ENCODE data around the gene PINLYP.
A peak's percentile ranks its signal among the peaks of the same experiment; 100 is the strongest.

PINLYP gene

DNA sequence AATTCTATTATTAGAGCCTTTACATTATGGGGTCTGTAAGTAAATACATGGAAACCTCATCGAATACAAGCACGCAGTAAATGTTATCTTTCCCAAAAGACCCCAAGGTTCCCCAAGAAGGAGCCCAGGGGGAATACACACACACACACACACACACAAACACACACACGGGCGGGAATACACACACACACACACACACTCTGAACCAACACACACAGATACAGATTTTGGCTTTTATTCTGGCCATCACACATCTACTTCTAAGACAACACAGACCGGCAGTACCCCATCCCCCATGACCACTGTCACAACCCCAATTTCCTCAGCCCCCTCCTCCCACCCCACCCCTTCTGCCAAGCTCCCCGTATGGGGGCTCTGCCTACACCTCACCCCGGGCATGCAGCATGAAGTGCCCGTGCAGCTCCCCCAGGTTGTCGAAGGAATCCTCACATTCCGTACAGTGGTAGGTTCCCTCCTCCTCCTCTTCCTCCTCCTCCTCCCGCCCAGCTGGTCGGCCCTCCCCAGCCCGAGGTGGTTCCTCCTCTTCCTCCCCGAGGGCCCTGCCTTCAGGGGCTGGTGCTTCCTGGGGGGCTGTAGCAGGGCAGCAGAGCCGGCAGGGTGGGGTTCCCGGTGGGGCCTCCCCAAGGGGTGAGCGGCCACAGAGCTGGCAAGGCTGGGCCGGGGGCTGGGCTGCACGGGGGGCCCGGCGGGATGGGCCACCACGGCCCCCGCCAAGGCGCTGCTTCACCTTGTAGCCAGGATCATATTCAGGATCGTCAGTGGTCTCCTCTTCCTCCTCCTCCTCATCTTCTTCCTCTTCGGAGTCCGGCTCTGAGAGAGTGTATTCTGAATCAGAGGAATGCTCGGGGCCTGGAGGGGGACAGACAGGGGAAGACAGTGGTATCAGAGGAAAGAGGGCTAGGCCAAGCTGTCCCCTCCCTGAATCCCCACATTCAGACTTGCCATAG is 31.9 kb downstream of the PINLYP start:
- no peak for DNase-seq

- DNase-seq, result no peak
Observed at GRCh38 chr19:43609872-43610271, 34.3 kb downstream of the PINLYP start.

- no peak for DNase-seq
Observed at GRCh38 chr19:43610493-43610892, 34.9 kb downstream of the PINLYP start.

- no peak for DNase-seq
Observed at GRCh38 chr19:43611788-43612187, 36.2 kb downstream of the PINLYP start, which contains the start of gene SRRM5. TSS of gene SRRM5 (plus strand) at chr19:43612088. CDS start at chr19:43612122, 34 bp downstream.

- DNase-seq, result no peak
Observed at GRCh38 chr19:43612374-43612773, 36.8 kb downstream of the PINLYP start.

GRCh38 chr19:43616306-43616705 is 40.7 kb downstream of the PINLYP start:
- no peak for DNase-seq

DNA sequence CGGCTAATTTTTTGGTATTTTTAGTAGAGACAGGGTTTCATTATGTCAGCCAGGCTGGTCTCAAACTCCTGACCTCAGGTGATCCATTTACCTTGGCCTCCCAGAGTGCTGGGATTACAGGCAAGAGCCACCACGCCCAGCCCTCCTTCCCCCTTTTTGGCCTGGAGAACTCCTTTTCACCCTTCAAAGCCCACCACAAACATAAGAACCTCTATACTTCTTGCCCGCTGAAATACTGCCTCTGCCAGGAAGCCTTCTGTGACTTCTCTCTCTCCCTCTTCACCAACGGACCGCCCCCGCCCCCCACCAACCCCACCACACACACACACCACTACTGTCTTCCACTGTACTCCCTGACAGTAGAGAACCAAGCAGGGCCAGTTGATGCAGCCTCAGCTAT is 41.4 kb downstream of the PINLYP start:
- DNase-seq, result no peak

- no peak for DNase-seq
Observed at GRCh38 chr19:43618921-43619261, 43.3 kb downstream of the PINLYP start.

- peak; percentile 83 for DNase-seq
Observed at GRCh38 chr19:43619262-43620060, 43.9 kb downstream of the PINLYP start, which contains the start of gene ZNF428. TSS of gene ZNF428 (minus strand) at chr19:43619629. CDS start at chr19:43614304, 5,325 bp downstream.

DNA sequence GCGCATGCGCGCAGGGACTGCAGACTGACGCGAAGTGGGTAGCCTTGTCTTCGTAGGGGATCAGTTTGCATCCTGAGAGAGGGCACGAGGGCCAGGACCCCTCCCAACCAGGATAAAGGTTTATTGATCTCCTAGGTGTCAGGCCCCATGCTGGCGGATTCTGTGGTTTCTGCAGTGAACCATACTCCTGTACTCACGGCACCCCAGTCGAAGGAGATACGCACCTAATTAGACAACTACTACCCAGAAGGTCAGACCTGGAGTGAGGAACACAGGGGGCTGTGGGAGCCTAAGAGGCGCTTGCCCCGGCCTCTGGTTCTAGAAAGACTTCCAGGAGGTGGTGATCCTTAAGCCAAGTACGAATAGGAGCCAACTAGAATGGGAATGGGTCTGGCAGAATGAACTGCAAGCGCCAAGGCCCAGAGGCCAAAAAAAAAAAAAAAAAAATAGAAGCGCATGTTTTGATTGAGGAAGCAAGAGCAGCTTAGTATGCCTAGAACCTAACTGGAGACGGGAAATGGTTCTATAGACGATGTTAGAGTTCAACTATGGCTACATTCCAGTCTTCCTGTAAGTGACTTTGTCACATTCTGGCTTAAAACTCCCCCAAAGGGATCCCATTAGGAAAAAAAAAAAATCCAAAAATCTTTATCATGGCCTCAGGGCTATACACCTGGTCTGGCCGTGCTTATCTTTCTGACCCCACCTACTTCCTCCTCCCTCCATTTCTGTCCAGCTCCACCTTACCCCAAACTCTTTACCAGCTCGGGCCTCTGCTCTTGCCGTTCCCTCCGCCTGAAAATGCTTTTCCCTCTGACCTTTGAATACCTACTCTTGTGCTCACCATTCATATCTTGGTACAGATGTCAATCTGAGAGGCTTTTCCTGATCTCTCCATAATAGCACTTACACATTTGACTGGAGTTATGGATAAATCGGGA is 44.7 kb downstream of the PINLYP start:
- no peak for DNase-seq

DNA sequence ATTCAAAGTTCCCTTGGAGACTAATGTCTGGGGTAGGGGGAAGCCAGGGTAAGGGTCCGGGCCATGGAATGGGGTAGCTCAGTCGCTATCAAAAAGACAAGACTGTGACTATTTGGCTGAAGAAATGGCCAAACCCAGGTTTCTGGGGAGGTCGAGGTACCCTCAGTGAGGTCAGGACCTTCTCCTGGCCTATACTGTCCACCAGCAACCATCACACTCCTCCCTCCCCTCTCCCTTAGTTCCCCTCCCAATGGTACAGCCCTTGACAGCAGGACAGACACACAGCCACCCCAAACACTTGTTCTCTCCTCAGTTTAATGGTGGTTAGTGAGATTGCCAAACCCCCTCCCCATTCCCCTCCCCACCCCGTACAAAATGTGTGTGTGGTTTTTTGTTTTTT is 46.5 kb downstream of the PINLYP start:
- DNase-seq, result no peak

DNA sequence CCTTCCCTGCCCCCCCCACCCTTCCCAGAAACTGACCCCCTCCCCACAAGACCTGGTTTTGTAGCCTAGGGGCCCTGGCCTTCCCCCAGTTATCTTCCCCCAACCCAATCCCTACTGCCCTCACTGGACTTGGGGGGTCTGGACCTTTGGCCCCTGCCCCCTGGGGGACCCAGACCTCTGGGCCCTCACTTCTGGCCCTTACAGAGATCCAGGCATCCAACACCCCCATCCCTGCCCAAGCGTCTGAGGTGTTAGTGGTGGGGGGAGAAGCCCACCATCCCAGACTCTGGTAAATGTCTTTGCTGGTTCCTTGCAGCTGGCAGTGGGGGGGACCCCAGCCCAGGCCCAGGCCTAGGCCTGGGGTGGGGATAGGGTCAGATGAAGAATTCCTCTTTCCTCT is 47.4 kb downstream of the PINLYP start:
- no peak for DNase-seq

GRCh38 chr19:43623889-43624670 is 48.5 kb downstream of the PINLYP start:
- DNase-seq, result no peak

GRCh38 chr19:43624933-43625332 is 49.3 kb downstream of the PINLYP start:
- no peak for DNase-seq

DNA sequence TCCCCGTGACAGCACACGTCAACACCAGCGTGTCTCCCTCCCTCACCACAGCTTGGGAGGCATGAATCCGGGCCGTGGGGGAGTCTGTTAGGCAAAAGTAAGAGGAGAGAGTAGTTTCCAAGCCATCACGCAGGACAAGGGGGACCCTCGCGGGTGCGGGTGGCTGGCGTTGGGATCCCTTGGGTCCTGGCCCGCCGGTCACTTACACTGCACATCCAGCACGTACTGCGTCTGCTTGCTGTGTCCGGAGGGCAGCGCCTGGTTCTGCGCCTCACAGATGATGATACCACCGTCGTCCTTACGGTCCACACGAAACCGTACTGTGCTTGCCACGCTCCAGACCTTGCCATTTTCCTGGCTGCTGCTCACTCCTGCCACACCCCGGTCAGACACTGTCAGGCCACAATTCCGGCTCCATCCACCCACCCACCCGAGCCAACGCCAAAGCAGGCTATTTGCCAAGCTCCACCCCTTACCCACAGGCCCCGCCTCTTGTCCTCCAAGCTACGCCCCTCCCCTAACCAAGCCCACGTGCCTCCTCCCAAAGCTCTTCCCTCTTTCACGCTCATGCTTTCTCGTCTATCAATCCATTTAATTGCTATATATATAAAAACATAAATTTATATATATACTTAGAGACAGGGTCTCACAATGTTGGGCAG is 50.4 kb downstream of the PINLYP start:
- no peak for DNase-seq

DNA sequence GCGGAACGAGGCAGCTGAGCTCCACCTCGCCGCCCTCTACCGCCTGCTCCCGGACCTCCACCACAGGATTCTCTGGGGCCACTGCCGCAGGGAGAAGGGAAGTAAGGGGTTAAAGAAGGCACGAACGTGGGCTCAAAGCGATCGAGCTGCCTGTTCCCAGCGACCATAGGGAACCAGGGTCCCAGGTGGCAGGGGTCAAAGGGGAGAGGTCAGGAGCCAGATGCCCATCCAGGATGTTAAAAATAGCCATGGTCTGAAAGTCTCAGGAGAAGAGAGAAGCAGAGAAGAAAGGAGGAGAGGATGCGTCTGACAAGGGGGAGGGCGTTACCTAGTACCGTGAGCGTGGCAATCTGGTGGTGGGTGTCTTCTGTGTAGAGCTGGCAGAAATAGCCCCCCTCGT is 51.2 kb downstream of the PINLYP start:
- DNase-seq, result no peak

DNA sequence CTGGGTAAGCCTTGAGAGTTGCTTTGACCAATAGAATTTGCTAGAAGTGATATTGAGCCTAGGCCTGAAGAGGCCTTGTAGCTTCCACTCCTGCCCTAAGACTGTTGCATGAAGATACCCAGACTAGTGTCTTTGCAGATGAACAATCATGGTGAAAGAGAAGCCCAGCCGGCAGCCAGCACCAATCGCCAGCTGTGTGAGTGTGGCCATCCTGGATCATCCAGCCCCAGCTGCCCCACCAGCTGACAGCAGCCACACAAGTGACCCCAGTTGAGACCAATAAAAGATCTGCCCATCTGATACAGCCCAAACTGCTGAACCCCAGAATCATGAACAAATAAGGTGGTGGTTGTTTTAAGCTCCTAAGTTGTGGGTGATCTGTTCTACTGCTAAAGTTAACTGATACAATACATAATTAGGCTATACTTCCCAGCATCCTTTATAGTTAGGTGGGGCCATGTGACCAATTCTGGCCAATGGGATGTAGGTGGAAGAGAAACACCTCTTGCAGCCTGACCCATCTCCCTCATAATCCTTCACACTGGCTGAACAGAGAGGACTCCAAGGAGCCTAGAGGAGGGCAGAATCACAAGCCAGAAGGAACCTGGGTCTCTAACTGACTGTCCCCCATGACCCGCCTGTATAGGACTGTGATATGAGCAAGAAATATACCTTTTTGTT is 53.2 kb downstream of the PINLYP start:
- DNase-seq, result no peak

GRCh38 chr19:43631491-43631890 is 55.9 kb downstream of the PINLYP start:
- DNase-seq, result no peak
